SK-N-MC (cell line): ENCODE measurements around the gene CKAP2L.

Experiments
- DNase-seq: peaks from one replicate; pipeline ENCODE4 v3.0.0-alpha.2; 2011; ENCODE audit warnings: low read depth, low spot score
- H3K27ac ChIP-seq: fragments of 200-600 bp; sonication (generic); 2 replicates; pipeline ENCODE4 v1.5.1; 2016; ENCODE audit warnings: mixed run types
- H3K36me3 ChIP-seq: fragments of 200-600 bp; sonication (generic); 2 replicates; pipeline ENCODE4 v1.6.1; 2017; ENCODE audit warnings: antibody characterized with exemption, low read length, mixed read lengths; ENCODE audit not compliant: insufficient read depth
- H3K4me3 ChIP-seq: fragments of 200-600 bp; sonication (generic); 2 replicates; pipeline ENCODE4 v1.5.1; 2016
- H3K9ac ChIP-seq: fragments of 200-600 bp; sonication (generic); 2 replicates; pipeline ENCODE4 v1.8.0; 2017; ENCODE audit warnings: mixed run types, mixed read lengths; ENCODE audit not compliant: insufficient read length
- H3K9me3 ChIP-seq: fragments of 200-600 bp; sonication (generic); 2 replicates; pipeline ENCODE4 v1.6.1; 2017; ENCODE audit warnings: low read depth, mild to moderate bottlenecking, antibody characterized with exemption, low read length, moderate library complexity, mixed read lengths
- EZH2 ChIP-seq: fragments of 200-600 bp; sonication (generic); IDR thresholded peaks from one replicate; pipeline ENCODE4 v1.6.1; 2017; ENCODE audit warnings: antibody characterized with exemption
- FOXP2 ChIP-seq: optimal IDR thresholded peaks from 2 replicates; pipeline ENCODE3; 2011; ENCODE audit warnings: mild to moderate bottlenecking, moderate library complexity; ENCODE audit not compliant: insufficient read depth; ENCODE audit errors: extremely low read length, control extremely low read depth
- POLR2AphosphoS5 ChIP-seq: IDR thresholded peaks from 2 replicates; pipeline ENCODE4 v1.6.1; 2012; ENCODE audit warnings: mild to moderate bottlenecking, low read depth, low read length, borderline replicate concordance

The CKAP2L gene

DNA sequence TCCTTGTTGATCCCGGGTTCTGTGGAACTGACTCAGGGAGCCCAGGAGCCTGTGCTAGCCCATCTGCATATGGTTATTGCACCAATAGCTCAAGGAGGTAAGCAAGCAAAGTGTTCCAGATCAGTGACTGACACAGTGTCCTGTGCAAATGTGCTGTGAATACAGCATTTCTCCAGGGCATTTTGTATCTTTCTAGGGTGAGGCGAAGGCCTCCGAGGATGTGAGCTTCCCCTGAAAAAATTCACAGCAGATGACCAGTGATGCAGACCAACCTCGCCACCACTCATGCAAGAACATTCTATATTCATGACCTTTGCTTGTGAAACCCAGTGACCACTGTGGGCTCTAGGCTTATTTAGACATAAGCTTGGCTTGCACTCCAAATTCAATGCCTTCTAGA lies 58.8 kb downstream of the CKAP2L start:
- Histone ChIP-seq H3K27ac (no peak overlapping the region), H3K9ac (no peak overlapping the region), H3K4me3 (no peak overlapping the region), H3K36me3 (no peaks in the 10 kb centered on the region), H3K9me3 (no peaks in the 10 kb centered on the region)
- TF ChIP-seq POLR2AphosphoS5 (no peak), FOXP2 (no peak), EZH2 (no peak)
- no peak for DNase-seq

DNA sequence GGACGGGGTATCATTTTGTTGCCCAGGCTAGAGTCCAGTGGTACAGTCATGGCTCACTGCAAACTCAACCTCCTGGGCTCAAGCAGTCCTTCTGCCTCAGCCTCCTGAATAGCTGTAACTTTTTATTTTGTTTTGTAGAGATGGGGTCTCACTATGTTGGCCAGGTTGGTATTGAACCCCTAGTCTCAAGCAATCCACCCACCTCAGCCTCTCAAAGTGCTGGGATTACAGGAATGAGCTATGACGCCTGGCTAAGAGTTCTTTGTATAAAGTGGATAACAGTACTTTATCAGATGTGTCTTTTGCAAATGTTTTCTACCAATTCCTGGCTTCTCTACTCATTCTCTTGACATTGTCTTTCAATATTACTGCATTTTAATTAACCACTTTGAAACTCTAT lies 60.7 kb downstream of the CKAP2L start:
- no peak overlapping the region for H3K4me3 ChIP-seq
- no peak for TF ChIP-seq FOXP2
- no peak for TF ChIP-seq POLR2AphosphoS5
- no peak for TF ChIP-seq EZH2
- H3K27ac ChIP-seq: no peak overlapping the region
- H3K36me3 ChIP-seq: no peaks in the 10 kb centered on the region
- DNase-seq: no peak
- no peaks in the 10 kb centered on the region for H3K9me3 ChIP-seq
- H3K9ac ChIP-seq: no peak overlapping the region

DNA sequence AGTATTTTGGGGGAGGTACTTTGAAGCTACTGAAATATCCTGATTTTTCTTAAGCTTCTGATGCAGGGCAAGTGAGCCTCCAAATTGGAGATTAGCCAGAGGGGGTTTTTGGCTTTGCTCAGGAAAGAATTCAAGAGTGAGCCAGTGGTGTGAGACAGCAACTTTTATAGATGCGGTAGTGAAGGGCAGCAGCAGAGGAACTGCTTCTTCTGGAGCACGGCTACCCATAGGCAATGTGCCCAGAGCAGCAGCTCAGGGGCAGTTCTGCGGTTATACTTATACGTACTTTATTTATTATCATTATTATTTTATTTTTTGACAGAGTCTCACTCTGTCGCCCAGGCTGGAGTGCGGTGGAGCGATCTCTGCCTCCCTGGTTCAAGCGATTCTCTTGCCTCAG lies 63.4 kb downstream of the CKAP2L start:
- no peaks in the 10 kb centered on the region for H3K9me3 ChIP-seq
- TF ChIP-seq FOXP2 (no peak), POLR2AphosphoS5 (no peak), EZH2 (no peak)
- no peaks in the 10 kb centered on the region for H3K36me3 ChIP-seq
- no peak overlapping the region for H3K9ac ChIP-seq
- no peak overlapping the region for H3K27ac ChIP-seq
- no peak overlapping the region for H3K4me3 ChIP-seq
- no peak for DNase-seq

DNA sequence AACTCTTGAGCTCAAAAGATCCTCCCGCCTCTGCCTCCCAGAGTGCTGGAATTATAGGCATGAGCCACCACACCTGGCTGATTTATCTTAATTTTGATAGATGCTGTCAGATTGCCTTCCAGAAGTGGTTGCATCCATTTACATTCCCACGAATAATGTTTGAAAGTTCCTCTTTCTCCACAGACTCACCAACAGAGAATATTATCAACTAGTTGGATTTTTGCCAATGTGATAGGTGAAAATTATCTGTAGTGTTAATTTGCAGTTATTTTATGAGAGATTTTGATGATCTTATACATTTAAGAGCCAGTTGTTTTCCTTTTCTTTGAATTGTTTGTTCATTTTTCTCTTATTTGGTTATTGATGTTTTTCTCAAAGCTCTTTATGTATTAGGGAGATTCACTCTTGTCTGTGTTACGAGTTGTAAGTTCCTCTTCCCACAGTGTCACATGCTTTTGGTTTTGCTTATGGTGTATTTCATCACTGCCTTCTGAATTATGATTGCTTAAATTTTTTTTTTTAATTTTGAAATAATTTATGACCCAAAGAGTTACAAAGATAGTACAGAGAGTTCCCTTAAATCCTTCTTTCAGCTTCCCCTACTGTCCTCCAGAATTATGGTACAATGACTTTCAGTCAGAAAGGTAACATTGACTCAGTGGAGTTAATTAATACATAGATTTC lies 64.3 kb downstream of the CKAP2L start:
- H3K27ac ChIP-seq: no peak overlapping the region

DNA sequence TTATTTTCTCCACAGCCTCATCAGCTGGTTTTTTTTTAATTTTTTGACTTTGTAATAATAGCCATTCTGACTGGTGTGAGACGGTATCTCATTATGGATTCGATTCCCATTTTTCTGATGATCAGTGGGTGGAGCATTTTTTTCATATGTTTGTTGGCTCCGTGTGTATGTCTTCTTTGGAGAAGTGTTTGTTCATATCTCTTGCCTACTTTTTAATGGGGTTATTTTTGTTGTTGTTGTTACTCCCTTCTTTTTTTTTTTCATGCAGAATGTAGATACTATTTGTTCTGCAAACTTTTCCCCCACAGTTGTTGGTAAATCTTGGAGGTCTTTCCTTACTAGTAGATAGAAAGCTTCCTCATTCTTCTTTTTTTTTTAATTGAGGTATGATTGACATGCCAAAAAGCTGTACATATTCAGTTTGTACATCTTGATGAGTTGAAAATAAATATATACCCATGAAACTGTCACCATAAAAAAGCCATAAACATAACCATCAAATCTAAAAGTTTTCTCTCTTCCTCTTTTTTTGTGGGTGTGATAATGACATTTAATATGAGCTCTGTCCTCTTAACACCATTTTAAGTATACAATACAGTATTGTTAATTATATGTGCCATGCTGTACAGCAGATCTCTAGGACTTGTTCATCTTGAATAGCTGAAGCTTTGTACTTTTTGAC lies 65.4 kb downstream of the CKAP2L start:
- DNase-seq: no peak
- Histone ChIP-seq H3K36me3 (no peaks in the 10 kb centered on the region), H3K9ac (no peak overlapping the region), H3K4me3 (no peak overlapping the region), H3K27ac (no peak overlapping the region), H3K9me3 (no peaks in the 10 kb centered on the region)
- TF ChIP-seq FOXP2 (no peak), EZH2 (no peak), POLR2AphosphoS5 (no peak)

More for the DNA sequence above, 64.3 kb downstream of the CKAP2L start:
- H3K36me3 ChIP-seq: no peaks in the 10 kb centered on the region
- DNase-seq: no peak
- TF ChIP-seq FOXP2: no peak
- no peak for TF ChIP-seq POLR2AphosphoS5
- TF ChIP-seq EZH2: no peak
- H3K9ac ChIP-seq: no peak overlapping the region
- no peak overlapping the region for H3K4me3 ChIP-seq
- no peaks in the 10 kb centered on the region for H3K9me3 ChIP-seq

DNA sequence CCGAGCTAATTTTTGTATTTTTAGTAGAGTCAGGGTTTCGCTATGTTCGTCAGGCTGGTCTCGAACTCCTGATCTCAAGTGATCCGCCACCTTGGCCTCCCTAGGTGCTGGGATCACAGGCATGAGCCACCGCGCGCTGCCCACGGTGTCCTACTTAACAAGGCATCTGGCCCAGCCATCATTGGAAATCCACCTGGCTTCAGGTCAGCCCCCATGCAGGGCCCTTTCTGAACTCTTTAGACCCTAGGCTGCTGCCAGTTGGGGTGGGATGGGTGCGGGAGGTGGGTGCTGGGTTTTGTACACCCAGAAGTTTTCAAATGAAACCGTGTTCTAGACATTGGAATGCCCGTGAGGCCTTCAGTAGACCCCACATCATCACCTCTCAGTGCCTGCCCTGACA lies 70.2 kb downstream of the CKAP2L start:
- TF ChIP-seq POLR2AphosphoS5 (no peak), FOXP2 (no peak)
- Histone ChIP-seq H3K4me3 (no peak overlapping the region), H3K9ac (no peak overlapping the region), H3K9me3 (no peaks in the 10 kb centered on the region), H3K36me3 (no peaks in the 10 kb centered on the region), H3K27ac (no peak overlapping the region)
- DNase-seq: no peak

DNA sequence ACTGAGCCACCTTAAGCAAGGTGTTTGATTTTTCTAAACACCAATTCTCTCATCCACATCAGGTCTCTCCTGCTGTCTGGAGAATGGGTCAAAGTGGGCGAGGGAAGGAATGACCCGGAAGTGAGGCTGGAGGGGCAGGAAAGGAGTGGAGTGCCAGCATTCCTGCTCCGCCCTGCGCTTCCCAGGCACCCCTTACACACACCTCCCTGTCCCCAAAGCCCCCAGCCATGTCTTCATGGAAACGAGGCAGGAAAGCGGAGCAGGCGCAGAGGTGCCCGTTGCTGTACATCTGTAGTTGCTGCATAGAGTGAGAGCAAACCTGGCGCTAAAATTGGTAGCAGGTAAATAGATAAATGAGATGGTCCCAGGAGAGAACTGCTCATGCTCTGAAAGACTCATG lies 70.8 kb downstream of the CKAP2L start:
- Histone ChIP-seq H3K4me3 (no peak overlapping the region), H3K9me3 (no peaks in the 10 kb centered on the region), H3K27ac (no peak overlapping the region), H3K9ac (no peak overlapping the region), H3K36me3 (no peaks in the 10 kb centered on the region)
- no peak for DNase-seq
- TF ChIP-seq FOXP2 (no peak), EZH2 (no peak), POLR2AphosphoS5 (no peak)

DNA sequence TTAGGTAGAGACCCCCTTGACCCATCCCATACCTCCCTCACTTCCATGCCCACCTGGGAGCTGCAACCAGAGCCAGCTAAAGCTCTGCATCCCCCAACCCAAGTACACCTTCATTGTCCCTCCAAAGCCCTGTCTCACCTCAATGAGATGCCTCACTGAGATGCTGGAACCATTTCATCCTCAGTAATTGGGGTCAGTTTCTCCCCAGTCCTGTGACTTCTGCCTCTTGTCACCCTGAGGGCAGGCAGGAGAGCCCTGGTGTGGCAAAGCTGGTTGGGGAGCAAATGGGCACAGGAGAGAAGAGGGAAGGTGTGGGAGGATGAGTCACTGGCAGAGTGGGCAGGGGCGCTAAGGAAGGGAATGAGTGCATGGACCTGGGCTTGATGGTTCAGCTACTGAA lies 71.5 kb downstream of the CKAP2L start:
- Histone ChIP-seq H3K27ac (no peak overlapping the region), H3K4me3 (no peak overlapping the region), H3K9ac (no peak overlapping the region)

More for the DNA sequence above, 71.5 kb downstream of the CKAP2L start:
- DNase-seq: no peak
- Histone ChIP-seq H3K36me3 (no peaks in the 10 kb centered on the region), H3K9me3 (no peaks in the 10 kb centered on the region)
- TF ChIP-seq EZH2: no peak
- TF ChIP-seq FOXP2: no peak
